SU-DHL-6 (cell line): Measurements from ENCODE around the gene ARHGEF38.

Experiments
- CTCF ChIP-seq: fragments of 200-600 bp; sonication (generic); IDR thresholded peaks from one replicate; pipeline ENCODE4 v1.5.1; 2017; ENCODE audit warnings: antibody characterized with exemption, mild to moderate bottlenecking, low read length, moderate library complexity; ENCODE audit not compliant: insufficient read depth, poor library complexity, severe bottlenecking
- EZH2phosphoT487 ChIP-seq: fragments of 200-600 bp; sonication (generic), shearing (Covaris generic); conservative IDR thresholded peaks from 2 replicates; pipeline ENCODE4 v1.6.1; 2018; ENCODE audit warnings: mild to moderate bottlenecking, antibody characterized with exemption, low read length, moderate library complexity, mixed read lengths

GRCh38 chr4:105586638-105587328 lies 34.4 kb downstream of the ARHGEF38 start:
- TF ChIP-seq CTCF (no peak), EZH2phosphoT487 (no peak)
